ENCODE data around the gene ANAPC5.

DNA sequence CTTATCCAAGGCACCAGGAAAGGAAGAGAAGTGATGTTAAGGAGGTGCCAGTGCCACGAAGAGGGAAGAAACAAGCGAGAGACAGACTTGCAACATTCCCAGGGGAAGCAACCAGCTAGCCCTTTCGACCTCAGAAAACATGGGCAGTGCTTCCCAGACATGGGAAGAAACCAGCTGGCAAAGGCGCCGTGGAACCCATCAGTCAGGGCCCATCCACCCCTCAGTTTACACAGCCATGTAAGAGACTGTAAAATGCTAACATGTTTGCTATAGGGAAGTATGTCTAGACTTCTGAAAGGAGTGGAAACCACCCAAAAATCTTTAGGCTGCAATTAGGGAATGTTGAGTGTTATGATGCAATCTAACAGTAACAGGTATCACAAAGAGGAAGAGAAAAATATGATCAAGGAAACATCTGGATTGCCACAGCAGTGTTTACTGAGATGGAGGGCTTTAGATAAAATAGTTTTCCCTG lies 26.3 kb downstream of the ANAPC5 start:
- TF ChIP-seq, protein P1, sequence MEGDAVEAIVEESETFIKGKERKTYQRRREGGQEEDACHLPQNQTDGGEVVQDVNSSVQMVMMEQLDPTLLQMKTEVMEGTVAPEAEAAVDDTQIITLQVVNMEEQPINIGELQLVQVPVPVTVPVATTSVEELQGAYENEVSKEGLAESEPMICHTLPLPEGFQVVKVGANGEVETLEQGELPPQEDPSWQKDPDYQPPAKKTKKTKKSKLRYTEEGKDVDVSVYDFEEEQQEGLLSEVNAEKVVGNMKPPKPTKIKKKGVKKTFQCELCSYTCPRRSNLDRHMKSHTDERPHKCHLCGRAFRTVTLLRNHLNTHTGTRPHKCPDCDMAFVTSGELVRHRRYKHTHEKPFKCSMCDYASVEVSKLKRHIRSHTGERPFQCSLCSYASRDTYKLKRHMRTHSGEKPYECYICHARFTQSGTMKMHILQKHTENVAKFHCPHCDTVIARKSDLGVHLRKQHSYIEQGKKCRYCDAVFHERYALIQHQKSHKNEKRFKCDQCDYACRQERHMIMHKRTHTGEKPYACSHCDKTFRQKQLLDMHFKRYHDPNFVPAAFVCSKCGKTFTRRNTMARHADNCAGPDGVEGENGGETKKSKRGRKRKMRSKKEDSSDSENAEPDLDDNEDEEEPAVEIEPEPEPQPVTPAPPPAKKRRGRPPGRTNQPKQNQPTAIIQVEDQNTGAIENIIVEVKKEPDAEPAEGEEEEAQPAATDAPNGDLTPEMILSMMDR (IDR thresholded peaks at IDR 0.05): no peak
- no peak for TF ChIP-seq POLR2A (IDR thresholded peaks at IDR 0.05)
- TF ChIP-seq POLR2AphosphoS5 (IDR thresholded peaks at IDR 0.05): no peak

All from prostate gland (tissue), 2 donors.